ENCODE measurements around the gene PCDHB13. TPM values are rescaled to one million over a fixed set of nuclear protein-coding genes. Genes with fewer than 3 reads are reported as not detected.
"Not testable (repeated sequence)": the region's sequence is repeated elsewhere in the genome, so short reads cannot be mapped to it uniquely, and the experiment has no call there.

PCDHB13 gene
- 0.65 TPM for total RNA-seq

- ATAC-seq, result peak; percentile 70
- not testable (repeated sequence) for DNase-seq (ENCODE audit: low spot score)
Measured at GRCh38 chr5:141213656-141214339, at the start of gene PCDHB13. Gene PCDHB13, plus strand, starts transcription at chr5:141213919. Its CDS starts 205 bp downstream, at chr5:141214124.

- ATAC-seq, result no peak
Measured at GRCh38 chr5:141172381-141173204, 41.1 kb upstream of the PCDHB13 start, which contains the start of gene PCDHB7. Gene PCDHB7, plus strand, starts transcription at chr5:141172644. Its CDS starts 192 bp downstream, at chr5:141172836.

DNA sequence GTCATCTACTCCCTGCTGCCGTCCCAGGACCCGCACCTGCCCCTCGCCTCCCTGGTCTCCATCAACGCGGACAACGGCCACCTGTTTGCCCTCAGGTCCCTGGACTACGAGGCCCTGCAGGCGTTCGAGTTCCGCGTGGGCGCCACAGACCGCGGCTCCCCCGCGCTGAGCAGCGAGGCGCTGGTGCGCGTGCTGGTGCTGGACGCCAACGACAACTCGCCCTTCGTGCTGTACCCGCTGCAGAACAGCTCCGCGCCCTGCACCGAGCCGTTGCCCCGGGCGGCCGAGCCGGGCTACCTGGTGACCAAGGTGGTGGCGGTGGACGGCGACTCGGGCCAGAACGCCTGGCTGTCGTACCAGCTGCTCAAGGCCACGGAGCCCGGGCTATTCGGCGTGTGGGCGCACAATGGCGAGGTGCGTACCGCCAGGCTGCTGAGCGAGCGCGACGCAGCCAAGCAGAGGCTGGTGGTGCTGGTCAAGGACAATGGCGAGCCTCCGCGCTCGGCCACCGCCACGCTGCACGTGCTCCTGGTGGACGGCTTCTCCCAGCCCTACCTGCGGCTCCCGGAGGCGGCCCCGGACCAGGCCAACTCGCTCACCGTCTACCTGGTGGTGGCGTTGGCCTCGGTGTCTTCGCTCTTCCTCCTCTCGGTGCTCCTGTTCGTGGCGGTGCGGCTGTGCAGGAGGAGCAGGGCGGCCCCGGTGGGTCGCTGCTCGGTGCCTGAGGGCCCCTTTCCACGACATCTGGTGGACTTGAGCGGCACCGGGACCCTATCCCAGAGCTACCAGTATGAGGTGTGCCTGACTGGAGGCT is 39.2 kb upstream of the PCDHB13 start:
- not testable (repeated sequence) for ATAC-seq; DNase-seq (ENCODE audit: low spot score)

More at GRCh38 chr5:141172381-141173204, 41.1 kb upstream of the PCDHB13 start, which contains the start of gene PCDHB7:
- DNase-seq (ENCODE audit: low spot score), result no peak

- DNase-seq (ENCODE audit: low spot score) (no peak), ATAC-seq (no peak)
Measured at GRCh38 chr5:141175933-141176332, 37.8 kb upstream of the PCDHB13 start.

- not testable (repeated sequence) for DNase-seq (ENCODE audit: low spot score); ATAC-seq
Measured at GRCh38 chr5:141177577-141178191, 36.0 kb upstream of the PCDHB13 start, which contains the start of gene PCDHB8. Gene PCDHB8, plus strand, starts transcription at chr5:141177790. Its CDS starts 245 bp downstream, at chr5:141178035.

GRCh38 chr5:141179371-141179770 is 34.3 kb upstream of the PCDHB13 start:
- not testable (repeated sequence) for DNase-seq (ENCODE audit: low spot score); ATAC-seq

GRCh38 chr5:141179876-141180275 is 33.8 kb upstream of the PCDHB13 start:
- ATAC-seq; DNase-seq (ENCODE audit: low spot score): not testable (repeated sequence)

- ATAC-seq, result no peak
Measured at GRCh38 chr5:141180313-141180712, 33.4 kb upstream of the PCDHB13 start.

GRCh38 chr5:141182248-141182647 is 31.5 kb upstream of the PCDHB13 start, which contains the start of gene PCDHB16:
Gene PCDHB16, plus strand, starts transcription at chr5:141182387. Its CDS starts 173 bp downstream, at chr5:141182560.
- no peak for ATAC-seq
- no peak for DNase-seq (ENCODE audit: low spot score)

More at GRCh38 chr5:141180313-141180712, 33.4 kb upstream of the PCDHB13 start:
- no peak for DNase-seq (ENCODE audit: low spot score)

- DNase-seq (ENCODE audit: low spot score); ATAC-seq: not testable (repeated sequence)
Measured at GRCh38 chr5:141184117-141184855, 29.4 kb upstream of the PCDHB13 start.

DNA sequence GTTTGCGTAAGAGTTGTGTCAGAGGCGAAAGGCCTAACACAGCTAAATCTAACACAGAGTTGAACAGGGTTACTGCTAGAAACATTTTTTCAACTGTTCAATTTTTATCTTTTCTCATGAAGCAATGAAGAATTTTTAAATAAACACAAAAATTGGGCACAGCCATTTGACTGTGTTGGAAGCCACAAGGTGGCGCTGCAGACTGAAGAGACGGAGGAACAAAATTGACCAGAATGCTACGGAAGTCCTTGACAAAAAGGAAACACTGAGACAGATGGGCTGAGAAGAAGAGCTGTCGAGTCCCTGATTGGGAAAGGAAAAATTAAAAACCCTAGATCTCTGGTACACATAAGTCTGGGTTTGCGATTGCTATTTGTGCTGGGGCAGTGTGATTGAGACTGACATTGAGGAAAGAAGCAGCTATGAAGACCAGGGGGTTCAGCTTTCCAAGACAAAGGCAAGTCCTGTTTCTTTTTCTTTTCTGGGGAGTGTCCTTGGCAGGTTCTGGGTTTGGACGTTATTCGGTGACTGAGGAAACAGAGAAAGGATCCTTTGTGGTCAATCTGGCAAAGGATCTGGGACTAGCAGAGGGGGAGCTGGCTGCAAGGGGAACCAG is 26.7 kb upstream of the PCDHB13 start, which contains the start of gene PCDHB9:
TSS of gene PCDHB9 (plus strand) at position 265 of the 616 bp plus-strand sequence. CDS start at position 423, 158 bp downstream.
- ATAC-seq (no peak), DNase-seq (ENCODE audit: low spot score) (no peak)

GRCh38 chr5:141188682-141189081 is 25.0 kb upstream of the PCDHB13 start:
- not testable (repeated sequence) for DNase-seq (ENCODE audit: low spot score); ATAC-seq

DNA sequence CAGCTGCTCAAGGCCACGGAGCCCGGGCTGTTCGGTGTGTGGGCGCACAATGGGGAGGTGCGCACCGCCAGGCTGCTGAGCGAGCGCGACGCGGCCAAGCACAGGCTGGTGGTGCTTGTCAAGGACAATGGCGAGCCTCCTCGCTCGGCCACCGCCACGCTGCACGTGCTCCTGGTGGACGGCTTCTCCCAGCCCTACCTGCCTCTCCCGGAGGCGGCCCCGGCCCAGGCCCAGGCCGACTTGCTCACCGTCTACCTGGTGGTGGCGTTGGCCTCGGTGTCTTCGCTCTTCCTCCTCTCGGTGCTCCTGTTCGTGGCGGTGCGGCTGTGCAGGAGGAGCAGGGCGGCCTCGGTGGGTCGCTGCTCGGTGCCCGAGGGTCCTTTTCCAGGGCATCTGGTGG is 24.6 kb upstream of the PCDHB13 start:
- DNase-seq (ENCODE audit: low spot score); ATAC-seq: not testable (repeated sequence)

DNA sequence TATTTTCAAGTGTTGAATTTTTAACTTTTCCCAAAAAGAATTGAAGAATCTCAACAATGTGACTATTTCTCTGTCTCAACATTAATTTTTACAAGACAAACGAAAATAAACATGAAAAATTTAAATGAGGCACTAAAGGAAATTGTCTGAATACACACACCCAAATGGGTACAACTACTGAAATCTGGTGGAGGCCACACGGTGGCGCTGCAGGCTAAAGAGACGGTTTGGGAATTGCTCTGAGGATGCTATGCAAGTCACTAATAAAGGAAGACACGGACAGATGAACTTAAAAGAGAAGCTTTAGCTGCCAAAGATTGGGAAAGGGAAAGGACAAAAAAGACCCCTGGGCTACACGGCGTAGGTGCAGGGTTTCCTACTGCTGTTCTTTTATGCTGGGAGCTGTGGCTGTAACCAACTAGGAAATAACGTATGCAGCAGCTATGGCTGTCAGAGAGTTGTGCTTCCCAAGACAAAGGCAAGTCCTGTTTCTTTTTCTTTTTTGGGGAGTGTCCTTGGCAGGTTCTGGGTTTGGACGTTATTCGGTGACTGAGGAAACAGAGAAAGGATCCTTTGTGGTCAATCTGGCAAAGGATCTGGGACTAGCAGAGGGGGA is 21.5 kb upstream of the PCDHB13 start, which contains the start of gene PCDHB10:
TSS of gene PCDHB10 (plus strand) at position 244 of the 616 bp plus-strand sequence. CDS start at position 444, 200 bp downstream.
- DNase-seq (ENCODE audit: low spot score), result no peak

GRCh38 chr5:141194332-141194731 is 19.4 kb upstream of the PCDHB13 start:
- not testable (repeated sequence) for ATAC-seq; DNase-seq (ENCODE audit: low spot score)

More for the DNA sequence above, 21.5 kb upstream of the PCDHB13 start, which contains the start of gene PCDHB10:
- ATAC-seq, result no peak

GRCh38 chr5:141196363-141196762 is 17.4 kb upstream of the PCDHB13 start:
- DNase-seq (ENCODE audit: low spot score), result no peak
- ATAC-seq, result no peak

- ATAC-seq (no peak), DNase-seq (ENCODE audit: low spot score) (no peak)
Measured at GRCh38 chr5:141199359-141200235, 14.1 kb upstream of the PCDHB13 start, which contains the start of gene PCDHB11. Gene PCDHB11, plus strand, starts transcription at chr5:141199627. Its CDS starts 148 bp downstream, at chr5:141199775.
